ENCODE data around the gene EPB41L3. TPM values are rescaled to one million over a fixed set of nuclear protein-coding genes. Genes with fewer than 3 reads are reported as not detected.

Gene EPB41L3
- total and polyA plus RNA-seq, 2 experiments from 2014 or later: 8.0 to 11.7 TPM

- TF ChIP-seq CTCF (conservative IDR thresholded peaks at IDR 0.05; ENCODE audit: low read depth in 2 of 2) (no peak), POLR2AphosphoS5 (IDR thresholded peaks at IDR 0.05; ENCODE audit: low read depth) (no peak), EZH2 (IDR thresholded peaks at IDR 0.05; ENCODE audit: low read depth, unreplicated experiment) (no peak), STAT1 (IDR thresholded peaks at IDR 0.05; ENCODE audit: unreplicated experiment) (no peak), CREB1 (CRISPR knock-in tag; IDR thresholded peaks at IDR 0.05; ENCODE audit: low read depth) (no peak), ZNF331 (CRISPR knock-in tag; IDR thresholded peaks at IDR 0.05; ENCODE audit: low read depth) (no peak), ZNF114 (CRISPR knock-in tag; IDR thresholded peaks at IDR 0.05) (no peak)
Observed at GRCh38 chr18:5508821-5509220, 35.0 kb downstream of the EPB41L3 start (continued).

- TF ChIP-seq EZH2phosphoT487 (IDR thresholded peaks at IDR 0.05; ENCODE audit: unreplicated experiment): no peak
- no peak for TF ChIP-seq STAT1 (IDR thresholded peaks at IDR 0.05; ENCODE audit: unreplicated experiment)
- no peak for TF ChIP-seq CTCF (conservative IDR thresholded peaks at IDR 0.05; ENCODE audit: low read depth in 2 of 2)
- TF ChIP-seq CREB1 (CRISPR knock-in tag; IDR thresholded peaks at IDR 0.05; ENCODE audit: low read depth): no peak
- no peak for TF ChIP-seq EZH2 (IDR thresholded peaks at IDR 0.05; ENCODE audit: low read depth, unreplicated experiment)
- no peak for TF ChIP-seq ETS1 (IDR thresholded peaks at IDR 0.05)
- no peak for TF ChIP-seq ZNF114 (CRISPR knock-in tag; IDR thresholded peaks at IDR 0.05)
- TF ChIP-seq ZNF331 (CRISPR knock-in tag; IDR thresholded peaks at IDR 0.05; ENCODE audit: low read depth): no peak
- TF ChIP-seq NANOG (IDR thresholded peaks at IDR 0.05; ENCODE audit: borderline replicate concordance): no peak
- no peak for TF ChIP-seq POLR2AphosphoS5 (IDR thresholded peaks at IDR 0.05; ENCODE audit: low read depth)
- DNase-seq (ENCODE audit: low spot score) (no peak), ATAC-seq (no peak)
- H3F3A ChIP-seq (replicated peaks; ENCODE audit: low read depth): no peaks in the 10 kb centered on the region
- H3K36me3 ChIP-seq (ENCODE audit: insufficient read depth): no peaks in the 10 kb centered on the region
- Mint-ChIP-seq H3K27me3 (ENCODE audit: insufficient read depth, low read depth, poor library complexity) (no peaks in the 10 kb centered on the region), H3K36me3 (ENCODE audit: low read depth) (no peaks in the 10 kb centered on the region; the same call in 2 of the 3 replicates), H3K4me1 (peaks cover 23% of the 10 kb centered on the region), H3K27ac (no peak overlapping the region), H3K9me3 (peaks cover 4% of the 10 kb centered on the region; the same call in 1 of the 3 replicates), H3K4me3 (no peak overlapping the region)
- no peaks in the 10 kb centered on the region for H3K79me2 ChIP-seq (replicated peaks; ENCODE audit: insufficient read depth)
- H3K4me3 ChIP-seq: no peak overlapping the region
- no peak overlapping the region for H3K4me2 ChIP-seq
- H3K9me2 ChIP-seq (ENCODE audit: insufficient read depth): no peaks in the 10 kb centered on the region
- H3K27ac ChIP-seq (ENCODE audit: low read depth): no peak overlapping the region
- H4K20me1 ChIP-seq (replicated peaks; ENCODE audit: insufficient read depth): no peaks in the 10 kb centered on the region
- H3K4me1 ChIP-seq (ENCODE audit: insufficient read depth): 0 out of 2 replicates have a peak, but pooled peaks cover 9% of the 10 kb centered on the region
- no peak overlapping the region for H2AFZ ChIP-seq
- H3K27me3 ChIP-seq (ENCODE audit: insufficient read depth): no peaks in the 10 kb centered on the region
Observed at GRCh38 chr18:5507756-5508155, 36.0 kb downstream of the EPB41L3 start.
